Measurements from ENCODE around the gene SCGB1D4.

GRCh38 chr11:62333768-62334167 is 34.9 kb upstream of the SCGB1D4 start:
- TF ChIP-seq CTCF (IDR thresholded peaks at IDR 0.05) (no peak), POLR2A (IDR thresholded peaks at IDR 0.05) (no peak)
